ENCODE data around the gene RCN1. TPM values are rescaled to one million over a fixed set of nuclear protein-coding genes. Genes with fewer than 3 reads are reported as not detected.

RCN1 gene
- total and polyA plus RNA-seq, 4 donors = 35.9 to 58.1 (median 46.4) TPM

DNA sequence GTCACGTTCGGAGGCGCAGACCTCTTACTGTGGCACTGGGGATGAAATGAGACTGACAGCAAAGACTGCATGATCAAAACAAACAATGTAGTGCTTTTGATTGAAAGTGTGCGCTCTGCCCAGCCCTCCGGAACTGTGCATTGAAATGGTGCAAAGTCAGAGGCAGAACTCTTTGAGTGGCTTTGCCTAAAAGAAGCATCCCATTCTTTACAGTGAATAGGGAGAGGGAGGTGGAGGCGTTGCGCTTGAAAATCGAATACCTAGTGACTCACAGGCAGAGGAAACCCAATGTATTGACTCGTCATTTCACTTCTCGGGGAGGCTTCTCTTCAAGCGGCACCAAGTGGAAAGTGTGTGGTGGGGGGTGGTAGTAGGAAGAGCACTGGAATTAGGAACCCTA, 10.9 kb downstream of the RCN1 start:
- no peak for DNase-seq (ENCODE audit: low spot score)
- WGBS = 97% methylated on average over 11 of the region's 11 CpGs
- no peak overlapping the region for H3K9ac ChIP-seq (ENCODE audit: low read depth in 1 of 2, low read length in 2 of 2)
- H3K9me3 ChIP-seq (ENCODE audit: control insufficient read depth in 4 of 4, low read length in 3 of 4) = no peaks in the 10 kb centered on the region
- H3K27me3 ChIP-seq (ENCODE audit: control insufficient read depth in 4 of 4, insufficient read depth in 4 of 4, low read length in 3 of 4) = no peaks in the 10 kb centered on the region
- TF ChIP-seq YY1 (IDR thresholded peaks at IDR 0.05) = no peak
- TF ChIP-seq, protein P1, sequence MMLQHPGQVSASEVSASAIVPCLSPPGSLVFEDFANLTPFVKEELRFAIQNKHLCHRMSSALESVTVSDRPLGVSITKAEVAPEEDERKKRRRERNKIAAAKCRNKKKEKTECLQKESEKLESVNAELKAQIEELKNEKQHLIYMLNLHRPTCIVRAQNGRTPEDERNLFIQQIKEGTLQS (IDR thresholded peaks at IDR 0.05) = no peak
- TF ChIP-seq FOXA2 (IDR thresholded peaks at IDR 0.05) = no peak
- no peak for TF ChIP-seq RXRA (IDR thresholded peaks at IDR 0.05)
- no peak for TF ChIP-seq NR2F2 (IDR thresholded peaks at IDR 0.05)
- no peak for TF ChIP-seq HNF4G (IDR thresholded peaks at IDR 0.05)
- TF ChIP-seq, protein P2, sequence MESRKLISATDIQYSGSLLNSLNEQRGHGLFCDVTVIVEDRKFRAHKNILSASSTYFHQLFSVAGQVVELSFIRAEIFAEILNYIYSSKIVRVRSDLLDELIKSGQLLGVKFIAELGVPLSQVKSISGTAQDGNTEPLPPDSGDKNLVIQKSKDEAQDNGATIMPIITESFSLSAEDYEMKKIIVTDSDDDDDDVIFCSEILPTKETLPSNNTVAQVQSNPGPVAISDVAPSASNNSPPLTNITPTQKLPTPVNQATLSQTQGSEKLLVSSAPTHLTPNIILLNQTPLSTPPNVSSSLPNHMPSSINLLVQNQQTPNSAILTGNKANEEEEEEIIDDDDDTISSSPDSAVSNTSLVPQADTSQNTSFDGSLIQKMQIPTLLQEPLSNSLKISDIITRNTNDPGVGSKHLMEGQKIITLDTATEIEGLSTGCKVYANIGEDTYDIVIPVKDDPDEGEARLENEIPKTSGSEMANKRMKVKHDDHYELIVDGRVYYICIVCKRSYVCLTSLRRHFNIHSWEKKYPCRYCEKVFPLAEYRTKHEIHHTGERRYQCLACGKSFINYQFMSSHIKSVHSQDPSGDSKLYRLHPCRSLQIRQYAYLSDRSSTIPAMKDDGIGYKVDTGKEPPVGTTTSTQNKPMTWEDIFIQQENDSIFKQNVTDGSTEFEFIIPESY (IDR thresholded peaks at IDR 0.05) = no peak
- TF ChIP-seq HNF4A (conservative IDR thresholded peaks at IDR 0.05) = no peak
- no peak for TF ChIP-seq JUND (IDR thresholded peaks at IDR 0.05)
- TF ChIP-seq EGR1 (IDR thresholded peaks at IDR 0.05; ENCODE audit: low read depth in 2 of 2) = no peak
- TF ChIP-seq FOXA1 (IDR thresholded peaks at IDR 0.05) = no peak
- TF ChIP-seq, protein P3, sequence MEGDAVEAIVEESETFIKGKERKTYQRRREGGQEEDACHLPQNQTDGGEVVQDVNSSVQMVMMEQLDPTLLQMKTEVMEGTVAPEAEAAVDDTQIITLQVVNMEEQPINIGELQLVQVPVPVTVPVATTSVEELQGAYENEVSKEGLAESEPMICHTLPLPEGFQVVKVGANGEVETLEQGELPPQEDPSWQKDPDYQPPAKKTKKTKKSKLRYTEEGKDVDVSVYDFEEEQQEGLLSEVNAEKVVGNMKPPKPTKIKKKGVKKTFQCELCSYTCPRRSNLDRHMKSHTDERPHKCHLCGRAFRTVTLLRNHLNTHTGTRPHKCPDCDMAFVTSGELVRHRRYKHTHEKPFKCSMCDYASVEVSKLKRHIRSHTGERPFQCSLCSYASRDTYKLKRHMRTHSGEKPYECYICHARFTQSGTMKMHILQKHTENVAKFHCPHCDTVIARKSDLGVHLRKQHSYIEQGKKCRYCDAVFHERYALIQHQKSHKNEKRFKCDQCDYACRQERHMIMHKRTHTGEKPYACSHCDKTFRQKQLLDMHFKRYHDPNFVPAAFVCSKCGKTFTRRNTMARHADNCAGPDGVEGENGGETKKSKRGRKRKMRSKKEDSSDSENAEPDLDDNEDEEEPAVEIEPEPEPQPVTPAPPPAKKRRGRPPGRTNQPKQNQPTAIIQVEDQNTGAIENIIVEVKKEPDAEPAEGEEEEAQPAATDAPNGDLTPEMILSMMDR (IDR thresholded peaks at IDR 0.05; ENCODE audit: low read depth, low read length, missing input control) = no peak
- TF ChIP-seq, protein P4, sequence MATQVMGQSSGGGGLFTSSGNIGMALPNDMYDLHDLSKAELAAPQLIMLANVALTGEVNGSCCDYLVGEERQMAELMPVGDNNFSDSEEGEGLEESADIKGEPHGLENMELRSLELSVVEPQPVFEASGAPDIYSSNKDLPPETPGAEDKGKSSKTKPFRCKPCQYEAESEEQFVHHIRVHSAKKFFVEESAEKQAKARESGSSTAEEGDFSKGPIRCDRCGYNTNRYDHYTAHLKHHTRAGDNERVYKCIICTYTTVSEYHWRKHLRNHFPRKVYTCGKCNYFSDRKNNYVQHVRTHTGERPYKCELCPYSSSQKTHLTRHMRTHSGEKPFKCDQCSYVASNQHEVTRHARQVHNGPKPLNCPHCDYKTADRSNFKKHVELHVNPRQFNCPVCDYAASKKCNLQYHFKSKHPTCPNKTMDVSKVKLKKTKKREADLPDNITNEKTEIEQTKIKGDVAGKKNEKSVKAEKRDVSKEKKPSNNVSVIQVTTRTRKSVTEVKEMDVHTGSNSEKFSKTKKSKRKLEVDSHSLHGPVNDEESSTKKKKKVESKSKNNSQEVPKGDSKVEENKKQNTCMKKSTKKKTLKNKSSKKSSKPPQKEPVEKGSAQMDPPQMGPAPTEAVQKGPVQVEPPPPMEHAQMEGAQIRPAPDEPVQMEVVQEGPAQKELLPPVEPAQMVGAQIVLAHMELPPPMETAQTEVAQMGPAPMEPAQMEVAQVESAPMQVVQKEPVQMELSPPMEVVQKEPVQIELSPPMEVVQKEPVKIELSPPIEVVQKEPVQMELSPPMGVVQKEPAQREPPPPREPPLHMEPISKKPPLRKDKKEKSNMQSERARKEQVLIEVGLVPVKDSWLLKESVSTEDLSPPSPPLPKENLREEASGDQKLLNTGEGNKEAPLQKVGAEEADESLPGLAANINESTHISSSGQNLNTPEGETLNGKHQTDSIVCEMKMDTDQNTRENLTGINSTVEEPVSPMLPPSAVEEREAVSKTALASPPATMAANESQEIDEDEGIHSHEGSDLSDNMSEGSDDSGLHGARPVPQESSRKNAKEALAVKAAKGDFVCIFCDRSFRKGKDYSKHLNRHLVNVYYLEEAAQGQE (IDR thresholded peaks at IDR 0.05) = no peak
- TF ChIP-seq, protein P5, sequence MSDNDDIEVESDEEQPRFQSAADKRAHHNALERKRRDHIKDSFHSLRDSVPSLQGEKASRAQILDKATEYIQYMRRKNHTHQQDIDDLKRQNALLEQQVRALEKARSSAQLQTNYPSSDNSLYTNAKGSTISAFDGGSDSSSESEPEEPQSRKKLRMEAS (IDR thresholded peaks at IDR 0.05) = no peak
- TF ChIP-seq SP1 (IDR thresholded peaks at IDR 0.05) = no peak
- TF ChIP-seq TAF1 (conservative IDR thresholded peaks at IDR 0.05) = no peak
- TF ChIP-seq RAD21 (IDR thresholded peaks at IDR 0.05) = no peak
- no peak for TF ChIP-seq GABPA (IDR thresholded peaks at IDR 0.05 in 1 of 2, conservative IDR thresholded peaks at IDR 0.05 in 1 of 2)
- H3K27ac ChIP-seq (ENCODE audit: low read depth in 1 of 2, low read length in 2 of 2) = no peak overlapping the region
- peaks cover 5 to 41% (median 25%) of the 10 kb centered on the region in 4 donors for H3K36me3 ChIP-seq (ENCODE audit: control insufficient read depth in 4 of 4, insufficient read depth in 3 of 4, low read depth in 1 of 4, low read length in 3 of 4)
- no peak overlapping the region for H3K4me3 ChIP-seq (ENCODE audit: low read depth in 1 of 3, low read length in 3 of 3)
- peaks cover 0 to 7% (median 2%) of the 10 kb centered on the region in 4 donors for H3K4me1 ChIP-seq (ENCODE audit: control insufficient read depth in 4 of 4, insufficient read depth in 4 of 4, low read length in 3 of 4)
